ENCODE measurements around the gene BRD3OS.

Gene BRD3OS

DNA sequence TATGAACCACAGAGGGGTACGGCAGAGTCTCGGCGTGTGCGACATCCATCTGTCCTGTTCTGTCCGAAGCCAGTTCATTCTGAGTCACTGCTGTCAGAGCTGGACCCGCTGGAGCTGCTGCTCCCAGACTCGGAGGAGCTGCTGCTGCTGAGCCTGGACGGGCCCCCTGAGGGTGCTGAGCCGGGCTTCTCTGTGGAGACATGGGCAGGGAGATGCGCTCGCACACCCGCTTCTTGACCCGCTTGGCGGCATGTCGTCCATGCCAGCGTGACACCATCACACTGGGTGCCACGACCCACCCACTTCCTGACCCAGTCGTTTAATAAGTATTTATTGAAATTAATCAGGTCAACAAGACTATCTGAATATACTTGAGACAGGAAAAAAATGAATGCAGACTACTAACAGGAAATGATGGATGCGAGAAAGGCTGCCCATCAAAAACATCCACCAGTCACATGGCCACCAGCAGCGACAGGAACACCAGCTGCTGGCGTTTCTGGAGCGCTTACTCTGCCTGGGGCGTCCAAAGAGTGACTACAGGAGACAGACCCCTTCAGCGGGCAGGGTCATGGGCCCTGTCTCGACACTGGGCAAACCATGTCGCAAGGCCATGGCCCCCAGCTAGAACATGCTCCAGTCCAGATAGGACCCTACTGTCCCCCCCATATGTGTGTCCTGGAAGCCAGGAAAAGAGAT is 8.4 kb downstream of the BRD3OS start:
- no peak for TF ChIP-seq ZFX (IDR thresholded peaks at IDR 0.05; ENCODE audit: borderline replicate concordance)
- TF ChIP-seq, protein P1, sequence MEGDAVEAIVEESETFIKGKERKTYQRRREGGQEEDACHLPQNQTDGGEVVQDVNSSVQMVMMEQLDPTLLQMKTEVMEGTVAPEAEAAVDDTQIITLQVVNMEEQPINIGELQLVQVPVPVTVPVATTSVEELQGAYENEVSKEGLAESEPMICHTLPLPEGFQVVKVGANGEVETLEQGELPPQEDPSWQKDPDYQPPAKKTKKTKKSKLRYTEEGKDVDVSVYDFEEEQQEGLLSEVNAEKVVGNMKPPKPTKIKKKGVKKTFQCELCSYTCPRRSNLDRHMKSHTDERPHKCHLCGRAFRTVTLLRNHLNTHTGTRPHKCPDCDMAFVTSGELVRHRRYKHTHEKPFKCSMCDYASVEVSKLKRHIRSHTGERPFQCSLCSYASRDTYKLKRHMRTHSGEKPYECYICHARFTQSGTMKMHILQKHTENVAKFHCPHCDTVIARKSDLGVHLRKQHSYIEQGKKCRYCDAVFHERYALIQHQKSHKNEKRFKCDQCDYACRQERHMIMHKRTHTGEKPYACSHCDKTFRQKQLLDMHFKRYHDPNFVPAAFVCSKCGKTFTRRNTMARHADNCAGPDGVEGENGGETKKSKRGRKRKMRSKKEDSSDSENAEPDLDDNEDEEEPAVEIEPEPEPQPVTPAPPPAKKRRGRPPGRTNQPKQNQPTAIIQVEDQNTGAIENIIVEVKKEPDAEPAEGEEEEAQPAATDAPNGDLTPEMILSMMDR (IDR thresholded peaks at IDR 0.05): no peak
- H3K27ac ChIP-seq: no peak overlapping the region

DNA sequence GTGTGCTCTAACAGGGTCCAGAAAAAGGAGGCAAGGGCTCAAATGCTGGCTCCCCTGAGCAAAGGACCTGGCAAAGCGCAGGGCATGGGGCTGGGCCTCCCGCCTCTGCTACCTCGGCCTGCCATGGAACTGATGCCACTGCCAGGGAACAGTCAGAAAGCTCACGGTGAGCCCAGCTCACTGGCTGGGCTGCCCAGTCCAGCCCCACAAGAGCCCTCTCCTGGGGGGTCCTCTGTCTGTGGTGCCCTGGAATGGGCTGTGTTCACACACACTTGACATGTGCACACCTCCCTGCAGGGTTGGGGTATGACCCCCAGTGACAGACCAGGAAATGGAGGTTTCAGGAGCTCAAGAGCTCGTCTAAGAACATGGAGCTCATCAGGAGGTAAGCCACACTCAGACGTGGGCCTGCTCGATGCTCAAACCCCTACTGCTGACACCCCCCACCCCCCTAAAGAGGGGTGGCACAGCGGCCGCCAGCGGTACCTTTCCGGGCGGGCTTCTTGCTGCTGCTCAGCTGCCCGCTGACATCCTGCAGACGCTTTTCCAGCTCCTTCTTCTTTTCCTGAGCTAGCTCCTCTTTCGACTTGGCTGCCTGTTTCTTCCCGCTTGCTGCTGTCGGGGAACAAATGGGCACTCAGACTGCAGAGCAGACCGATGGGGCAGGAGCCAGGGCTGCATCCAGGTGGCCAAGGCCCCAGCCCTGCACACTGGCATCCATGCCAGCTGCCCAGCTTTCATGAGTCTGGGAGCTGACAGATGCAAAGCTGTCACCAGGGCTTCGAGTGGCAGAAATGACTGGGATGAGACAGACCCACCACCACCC is 9.1 kb downstream of the BRD3OS start:
- TF ChIP-seq, protein P1 (IDR thresholded peaks at IDR 0.05): no peak
- TF ChIP-seq ZFX (IDR thresholded peaks at IDR 0.05; ENCODE audit: borderline replicate concordance): no peak
- no peak overlapping the region for H3K27ac ChIP-seq

DNA sequence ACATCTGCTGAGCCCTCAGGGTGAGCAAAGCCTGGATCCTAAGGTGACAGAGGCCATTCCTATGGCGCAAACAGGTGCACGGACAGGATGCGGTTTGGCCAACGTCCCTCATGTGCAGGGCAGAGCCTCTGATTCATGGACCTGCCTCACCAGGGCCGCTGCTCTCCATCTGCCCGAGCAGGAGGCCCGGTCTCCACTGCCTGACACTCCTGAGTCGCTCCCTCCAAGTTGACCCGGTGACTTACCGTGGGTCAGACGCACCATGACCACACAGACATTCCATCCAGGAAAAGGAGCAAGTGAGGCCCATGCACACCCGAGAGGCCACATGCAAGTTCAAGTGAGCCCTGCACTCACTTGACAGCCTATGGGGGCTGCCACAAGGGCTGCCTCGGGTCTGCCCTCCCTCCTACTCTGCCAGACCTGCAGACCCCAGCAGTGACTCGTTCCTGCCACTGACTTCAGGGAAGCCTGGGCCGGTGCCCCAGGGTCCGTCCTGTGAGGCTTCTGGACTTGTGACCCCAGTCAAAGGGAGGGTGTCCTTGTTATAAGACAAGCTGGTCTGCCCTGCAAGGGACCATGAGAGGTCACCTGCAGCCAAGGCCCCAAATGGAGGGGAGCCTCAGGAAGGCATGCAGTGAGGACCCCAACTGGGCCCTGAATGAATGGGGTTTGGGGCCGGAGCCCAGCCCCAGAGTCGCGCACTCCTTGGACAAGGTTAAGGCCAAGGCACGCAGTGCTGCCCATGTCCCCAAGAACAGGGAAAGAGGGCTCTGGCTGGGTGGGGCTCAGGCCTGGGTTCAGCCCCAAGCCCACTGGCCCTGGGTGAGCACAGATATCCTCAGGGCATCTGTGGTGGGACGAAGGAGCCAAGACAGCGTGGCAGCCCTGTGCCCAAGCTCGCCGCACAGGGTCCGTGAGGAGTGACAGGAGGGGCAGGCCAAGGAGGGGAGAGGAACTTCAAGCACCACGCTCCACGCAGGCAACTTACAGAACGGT is 10.1 kb downstream of the BRD3OS start:
- H3K27ac ChIP-seq: no peak overlapping the region
- TF ChIP-seq, protein P1 (IDR thresholded peaks at IDR 0.05): no peak
- TF ChIP-seq ZFX (IDR thresholded peaks at IDR 0.05; ENCODE audit: borderline replicate concordance): no peak

DNA sequence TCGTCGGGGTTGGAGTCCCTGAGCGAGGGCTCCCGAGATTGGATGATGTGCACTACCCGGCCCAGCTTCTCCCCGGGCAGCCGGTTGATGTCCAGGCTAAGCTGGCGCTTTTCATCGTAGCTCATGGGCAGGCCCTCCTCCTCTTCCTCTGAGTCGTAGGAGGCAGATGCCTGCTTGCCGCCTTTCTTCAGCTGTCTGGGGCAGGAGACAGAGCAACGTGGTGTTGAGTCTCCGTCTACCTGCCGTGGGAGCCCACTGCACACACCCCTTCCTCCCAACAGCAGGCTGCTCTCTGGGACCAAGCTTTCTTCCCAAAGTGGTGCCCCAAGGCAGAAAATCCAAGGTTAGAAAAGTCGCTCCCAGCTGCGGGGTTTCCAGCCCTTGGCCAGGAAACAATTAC is 10.8 kb downstream of the BRD3OS start:
- TF ChIP-seq, protein P1 (IDR thresholded peaks at IDR 0.05): no peak
- no peak for TF ChIP-seq ZFX (IDR thresholded peaks at IDR 0.05; ENCODE audit: borderline replicate concordance)
- no peak overlapping the region for H3K27ac ChIP-seq

DNA sequence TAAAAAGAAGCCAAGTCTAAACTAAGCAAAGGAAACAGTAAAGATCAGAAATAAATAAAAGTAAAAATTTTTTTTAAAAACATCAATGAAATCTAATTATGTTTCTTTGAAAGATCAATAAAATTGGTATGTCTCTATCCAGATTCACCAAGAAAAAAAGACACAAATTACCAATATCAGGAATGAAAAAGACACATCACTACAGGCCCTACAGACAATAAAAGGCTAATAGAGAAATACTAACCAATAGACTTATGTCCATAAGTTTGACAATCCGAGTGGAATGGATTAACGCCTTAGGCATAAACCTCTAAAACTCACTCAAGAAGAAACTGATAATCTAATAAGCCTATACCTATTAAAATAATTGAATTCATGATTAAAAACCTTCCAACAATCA is 12.4 kb downstream of the BRD3OS start:
- no peak for TF ChIP-seq ZFX (IDR thresholded peaks at IDR 0.05; ENCODE audit: borderline replicate concordance)
- TF ChIP-seq, protein P1 (IDR thresholded peaks at IDR 0.05): no peak
- no peak overlapping the region for H3K27ac ChIP-seq

DNA sequence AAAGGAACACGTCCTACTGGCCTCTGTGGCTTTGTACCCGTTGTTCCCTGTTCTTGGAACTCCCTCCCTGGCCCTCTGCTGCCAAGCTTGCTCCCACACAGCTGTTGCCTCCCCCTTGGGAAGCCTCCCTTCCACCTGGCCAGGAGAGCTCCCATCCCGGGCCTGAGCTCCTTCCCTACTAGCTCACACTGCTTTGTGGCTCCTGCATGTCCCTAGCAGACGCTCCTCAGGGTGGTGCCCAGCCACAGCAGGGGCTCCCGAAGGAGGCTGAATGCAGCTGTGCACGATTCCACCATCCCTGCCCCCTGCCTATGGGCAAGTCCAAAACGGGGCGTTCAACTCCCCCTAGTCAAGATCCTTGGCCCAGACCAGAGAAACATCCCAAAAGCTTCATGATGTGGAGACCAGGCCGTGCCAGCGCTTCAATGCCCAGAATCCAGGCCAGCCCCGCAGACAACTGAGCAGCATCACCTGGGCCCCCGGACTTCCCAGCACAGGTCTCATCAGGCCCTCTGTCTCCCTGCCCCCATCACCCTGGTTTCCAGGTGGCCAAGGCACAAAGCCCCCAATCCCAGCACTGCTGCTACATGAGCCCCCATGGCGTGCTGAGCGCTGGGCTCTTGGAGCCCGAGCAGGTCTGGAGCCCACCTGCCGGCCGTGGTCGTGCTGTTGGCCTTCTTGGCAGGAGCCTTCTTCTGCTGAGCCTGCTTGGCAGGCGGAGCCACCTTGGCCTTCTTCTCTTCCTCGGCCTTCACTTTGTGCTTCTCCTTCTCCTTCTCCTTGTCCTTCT is 14.3 kb downstream of the BRD3OS start:
- no peak overlapping the region for H3K27ac ChIP-seq
- TF ChIP-seq, protein P1 (IDR thresholded peaks at IDR 0.05): no peak
- TF ChIP-seq ZFX (IDR thresholded peaks at IDR 0.05; ENCODE audit: borderline replicate concordance): no peak

All from 22Rv1 (cell line).